Body of pancreas (tissue), 4 donors: ENCODE measurements around the gene FAM131B.

Experiments used
- POLR2A ChIP-seq, 3 donors: fragments of 450-650 bp; IDR thresholded peaks; one replicate each; pipeline ENCODE4 v1.6.1; 2016; ENCODE audit warnings: antibody characterized with exemption in 3 of 3, mild to moderate bottlenecking in 2 of 3
- TF ChIP-seq, protein P1 (sequence below), 7 experiments: fragments of 450-650 bp in 4 of 7; fragments of 200-600 bp in 3 of 7; sonication (generic) in 3 of 7; IDR thresholded peaks; one replicate each; pipeline ENCODE4 v1.5.1; 2016 to 2019; ENCODE audit warnings: antibody characterized with exemption in 7 of 7

DNA sequence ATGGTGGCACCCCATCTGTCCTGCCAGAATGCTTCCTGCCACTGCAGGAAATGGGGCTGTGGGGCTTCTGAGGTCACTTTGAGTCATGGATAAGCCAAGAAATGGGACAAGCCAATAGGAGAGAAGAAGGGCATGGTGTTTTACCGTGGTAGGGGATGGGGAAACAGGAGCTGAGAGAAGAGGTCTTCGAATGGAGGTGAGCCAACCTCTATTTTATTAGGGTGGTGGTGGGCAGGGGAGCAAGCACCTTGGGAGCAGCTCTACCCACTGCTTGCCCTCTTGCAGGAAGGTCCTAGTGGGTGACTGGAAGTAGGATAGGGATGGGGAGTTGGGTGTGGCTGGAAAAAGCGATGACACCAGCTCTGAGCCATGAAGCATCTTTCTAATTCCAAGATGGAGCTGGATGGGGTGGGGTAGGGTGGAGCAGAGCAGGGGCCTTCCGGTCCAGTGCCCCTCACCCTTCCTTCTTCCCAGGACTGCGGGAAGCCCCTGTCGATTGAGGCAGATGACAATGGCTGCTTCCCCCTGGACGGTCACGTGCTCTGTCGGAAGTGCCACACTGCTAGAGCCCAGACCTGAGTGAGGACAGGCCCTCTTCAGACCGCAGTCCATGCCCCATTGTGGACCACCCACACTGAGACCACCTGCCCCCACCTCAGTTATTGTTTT is 27.7 kb upstream of the FAM131B start:
- TF ChIP-seq POLR2A (IDR thresholded peaks at IDR 0.05), result no peak
- TF ChIP-seq, protein P1, sequence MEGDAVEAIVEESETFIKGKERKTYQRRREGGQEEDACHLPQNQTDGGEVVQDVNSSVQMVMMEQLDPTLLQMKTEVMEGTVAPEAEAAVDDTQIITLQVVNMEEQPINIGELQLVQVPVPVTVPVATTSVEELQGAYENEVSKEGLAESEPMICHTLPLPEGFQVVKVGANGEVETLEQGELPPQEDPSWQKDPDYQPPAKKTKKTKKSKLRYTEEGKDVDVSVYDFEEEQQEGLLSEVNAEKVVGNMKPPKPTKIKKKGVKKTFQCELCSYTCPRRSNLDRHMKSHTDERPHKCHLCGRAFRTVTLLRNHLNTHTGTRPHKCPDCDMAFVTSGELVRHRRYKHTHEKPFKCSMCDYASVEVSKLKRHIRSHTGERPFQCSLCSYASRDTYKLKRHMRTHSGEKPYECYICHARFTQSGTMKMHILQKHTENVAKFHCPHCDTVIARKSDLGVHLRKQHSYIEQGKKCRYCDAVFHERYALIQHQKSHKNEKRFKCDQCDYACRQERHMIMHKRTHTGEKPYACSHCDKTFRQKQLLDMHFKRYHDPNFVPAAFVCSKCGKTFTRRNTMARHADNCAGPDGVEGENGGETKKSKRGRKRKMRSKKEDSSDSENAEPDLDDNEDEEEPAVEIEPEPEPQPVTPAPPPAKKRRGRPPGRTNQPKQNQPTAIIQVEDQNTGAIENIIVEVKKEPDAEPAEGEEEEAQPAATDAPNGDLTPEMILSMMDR (IDR thresholded peaks at IDR 0.05), result no peak
